ENCODE results near the gene MAPK10.

The MAPK10 gene

DNA sequence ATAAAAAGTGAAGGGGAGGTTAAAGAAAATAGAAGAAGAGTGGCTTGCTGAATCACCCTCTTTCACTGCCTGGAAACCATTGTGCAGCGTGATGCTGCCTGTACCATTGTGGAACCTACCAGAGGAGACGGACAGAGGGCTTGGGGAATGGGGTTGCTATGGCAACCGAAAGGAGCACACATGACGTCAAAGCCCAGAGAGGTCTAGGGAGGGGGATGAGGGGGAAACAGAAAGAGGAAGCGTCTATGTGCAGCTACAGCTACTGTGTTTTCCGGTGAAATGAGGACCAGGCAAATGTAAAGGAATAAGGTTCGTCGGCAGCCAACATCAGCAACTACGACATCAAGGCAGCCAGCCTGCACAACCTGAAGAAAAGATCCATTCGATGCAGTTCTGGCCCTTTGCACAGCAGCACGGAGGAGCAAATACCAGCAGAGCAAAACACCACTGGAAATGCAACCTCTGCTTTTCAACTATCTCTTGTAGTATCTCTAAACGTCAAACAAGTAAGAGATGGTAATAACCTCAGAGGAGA, at the start of gene MAPK10:
TSS of gene MAPK10 (minus strand) at position 110 of the 535 bp plus-strand sequence.
- DNase-seq, result peak; percentile 34 to 44

- DNase-seq, result no peak
Observed at GRCh38 chr4:86403575-86403974, 43.7 kb upstream of the MAPK10 start.

- no peak for DNase-seq
Observed at GRCh38 chr4:86401826-86402225, 42.0 kb upstream of the MAPK10 start.

- DNase-seq, result no peak
Observed at GRCh38 chr4:86400216-86400615, 40.4 kb upstream of the MAPK10 start.

DNA sequence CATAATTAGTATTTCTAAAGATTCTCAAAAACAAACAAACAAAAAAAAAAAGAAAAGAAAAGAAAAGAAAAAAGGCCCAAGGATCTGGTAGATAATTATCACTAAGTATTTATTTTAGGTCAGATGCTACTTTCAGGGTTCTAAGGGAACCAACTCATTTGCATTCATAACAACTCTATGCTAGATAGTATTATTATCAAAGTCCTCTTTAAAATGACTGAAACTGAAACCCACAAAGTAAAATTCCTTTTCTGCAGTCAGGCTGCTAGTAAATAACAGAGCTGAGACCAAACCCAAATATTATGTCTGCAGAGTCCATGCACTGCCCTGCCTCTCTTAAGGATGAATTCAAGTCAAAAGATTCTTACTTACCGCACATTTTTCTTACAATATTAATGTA, 38.3 kb upstream of the MAPK10 start:
- DNase-seq, result no peak

DNA sequence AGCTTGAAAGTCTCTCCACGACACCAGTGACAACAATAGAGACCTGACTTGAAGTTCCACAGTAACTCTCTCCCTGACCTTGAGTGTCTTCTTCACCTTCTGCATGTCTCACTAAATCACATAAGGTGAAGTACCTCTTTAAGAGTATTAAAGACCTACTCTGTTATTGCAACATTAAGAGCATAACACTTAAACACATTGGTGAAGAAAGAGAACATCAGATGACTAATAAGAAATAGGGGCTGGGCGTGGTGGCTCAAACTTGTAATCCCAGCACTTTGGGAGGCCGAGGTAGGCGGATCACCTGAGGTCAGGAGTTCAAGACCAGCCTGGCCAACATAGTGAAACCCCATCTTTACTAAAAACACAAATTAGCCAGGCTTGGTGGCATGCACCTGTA, 33.9 kb upstream of the MAPK10 start:
- DNase-seq, result no peak

DNA sequence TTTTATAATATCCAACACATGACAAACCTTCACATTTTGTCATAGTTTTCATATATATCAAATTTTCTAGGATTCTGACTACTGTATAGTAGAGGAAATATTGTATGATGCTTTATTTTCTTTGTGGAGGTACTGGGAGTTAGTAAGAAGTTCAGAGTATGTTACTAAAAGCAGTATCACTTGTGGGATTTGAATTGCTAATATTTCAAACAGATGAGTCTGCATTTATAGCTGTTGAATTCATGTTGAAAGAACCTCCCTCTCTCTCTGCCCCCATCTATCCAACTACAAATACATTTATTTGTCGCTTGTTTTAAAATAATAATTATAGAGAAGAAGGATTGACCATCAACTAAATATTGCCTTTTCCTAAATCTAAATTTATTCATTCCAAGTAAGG, 29.8 kb upstream of the MAPK10 start:
- no peak for DNase-seq

GRCh38 chr4:86388252-86388651, 28.4 kb upstream of the MAPK10 start:
- DNase-seq, result no peak

DNA sequence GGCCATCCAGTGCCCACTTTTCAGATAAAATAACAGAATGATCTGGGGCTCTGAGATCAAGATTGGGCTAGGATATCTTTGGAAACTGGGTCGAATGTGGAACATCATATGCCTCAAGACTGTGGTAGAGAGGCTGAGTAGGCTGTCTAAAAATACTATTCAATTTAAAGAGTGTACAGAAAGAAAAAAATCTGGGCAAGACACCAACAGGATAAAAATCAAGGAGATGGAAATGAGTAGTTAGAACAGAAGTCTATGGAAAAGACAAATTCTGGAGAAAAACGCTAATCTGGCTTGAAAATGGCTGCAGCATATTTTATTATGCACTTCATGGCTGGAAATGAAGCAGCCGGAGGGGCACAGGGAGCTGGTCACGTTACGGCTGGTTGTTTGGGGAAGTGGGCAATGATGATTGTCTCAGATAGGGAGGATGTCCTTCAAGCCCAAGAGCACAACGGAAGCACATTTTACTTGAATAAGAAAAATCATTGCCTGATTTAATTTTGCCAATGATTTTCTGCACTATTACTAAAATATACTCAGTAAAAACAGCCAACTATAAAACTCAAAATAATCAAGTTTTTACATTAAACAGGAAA, 27.1 kb upstream of the MAPK10 start:
- no peak for DNase-seq

GRCh38 chr4:86386201-86386600, 26.3 kb upstream of the MAPK10 start:
- no peak for DNase-seq

DNA sequence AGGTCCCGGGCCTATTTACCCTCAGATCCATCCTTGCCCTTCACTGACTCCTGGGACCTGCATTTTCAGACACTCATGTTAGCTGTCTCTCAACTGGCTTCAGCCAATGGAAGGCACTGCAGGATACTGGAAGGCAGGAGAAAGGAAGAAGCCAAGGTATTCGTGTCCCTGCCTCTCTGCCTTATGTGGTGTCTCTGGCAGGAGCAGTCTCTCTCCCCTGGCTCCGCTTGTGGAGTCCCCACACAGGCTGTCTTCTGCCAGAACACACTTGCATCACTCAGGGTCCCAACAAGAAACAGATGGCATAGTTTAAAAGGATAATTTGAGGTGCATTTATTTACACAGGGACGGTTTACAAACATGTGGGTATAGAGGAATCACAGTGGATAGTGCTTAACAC, 21.6 kb upstream of the MAPK10 start:
- no peak for DNase-seq

DNA sequence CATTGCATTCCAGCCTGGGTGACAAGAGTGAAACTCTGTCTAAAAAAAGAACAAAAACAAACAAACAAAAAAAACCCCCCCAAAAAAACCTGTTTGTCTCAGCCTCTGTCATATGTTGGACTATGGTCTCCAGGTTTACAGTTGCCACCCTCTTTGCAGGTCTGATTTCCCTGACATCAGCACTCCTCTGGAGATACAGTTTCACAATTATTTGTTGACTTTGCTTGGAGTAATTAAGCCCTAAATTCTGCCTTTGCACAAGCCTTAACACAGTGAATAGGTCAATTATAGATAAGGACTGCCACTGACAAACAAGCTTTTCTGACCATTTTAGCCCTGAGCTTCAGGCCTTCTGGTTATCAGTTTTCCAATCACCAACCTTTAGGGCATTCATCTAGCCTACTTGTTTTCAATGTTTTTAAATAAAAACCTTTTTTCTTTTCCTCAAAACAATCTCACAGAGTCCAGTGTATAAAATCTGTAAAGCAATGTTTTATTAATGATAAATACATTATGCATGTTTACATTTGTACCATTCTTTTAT, 20.4 kb upstream of the MAPK10 start:
- no peak for DNase-seq

DNA sequence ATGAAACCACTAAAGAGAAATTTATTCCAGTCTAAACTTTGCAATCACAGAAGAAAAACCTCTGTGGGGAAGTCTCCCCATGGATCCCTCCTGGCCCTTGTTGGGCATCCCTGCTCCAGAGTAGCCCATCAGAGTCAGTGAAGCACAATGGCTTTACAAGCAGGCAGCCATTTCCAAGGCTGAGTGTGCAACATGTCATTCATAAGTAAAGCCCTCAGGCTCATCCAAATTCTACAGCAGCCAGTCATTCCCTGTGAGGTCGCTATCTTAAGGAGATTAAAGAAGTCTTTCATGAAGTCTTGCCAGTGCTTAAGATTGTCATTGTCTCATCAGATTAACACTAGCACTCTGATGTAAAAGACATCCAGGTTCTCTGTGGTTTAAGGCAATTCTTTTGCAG, 17.0 kb upstream of the MAPK10 start:
- DNase-seq, result no peak

- no peak for DNase-seq
Observed at GRCh38 chr4:86368433-86368832, 8.6 kb upstream of the MAPK10 start.

DNA sequence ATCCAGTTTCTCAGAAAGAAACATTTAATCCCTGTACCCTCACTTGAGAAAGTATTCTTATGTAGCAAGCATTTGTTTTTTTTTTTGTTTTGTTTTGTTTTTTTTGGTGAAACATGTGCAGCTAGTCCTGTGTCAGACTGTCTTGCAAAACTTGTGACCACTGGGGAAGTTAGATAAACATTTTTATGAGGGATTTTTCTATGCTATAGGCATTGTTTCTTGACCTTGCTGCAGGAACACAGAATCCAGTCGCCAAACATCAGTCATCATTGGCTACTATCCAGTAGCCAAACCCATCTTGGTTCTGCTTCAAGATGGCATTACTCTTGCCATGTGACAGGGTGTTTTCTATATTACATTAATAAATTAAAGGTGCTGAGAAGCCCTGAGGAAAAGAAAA, 7.7 kb upstream of the MAPK10 start:
- DNase-seq, result no peak

GRCh38 chr4:86366920-86367319, 7.1 kb upstream of the MAPK10 start:
- DNase-seq, result no peak

DNA sequence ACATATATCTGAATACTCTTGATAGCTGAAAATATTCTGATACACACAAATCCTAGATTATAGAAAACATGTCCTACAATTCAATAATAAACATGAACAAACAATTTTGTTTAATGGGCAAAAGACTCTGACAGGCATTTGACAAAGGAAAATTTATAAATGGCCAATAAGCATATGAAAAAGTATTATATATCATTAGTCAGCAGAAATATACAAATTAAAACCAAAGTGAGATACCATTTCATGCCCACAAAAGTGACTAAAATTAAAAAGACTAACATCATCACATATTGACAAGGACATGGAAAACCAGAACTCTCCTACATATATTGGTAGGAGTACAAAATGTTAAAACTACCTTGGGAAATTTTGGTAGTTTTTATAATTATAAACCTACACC, 2.7 kb upstream of the MAPK10 start:
- no peak for DNase-seq

GRCh38 chr4:86358257-86358656, 1.6 kb downstream of the MAPK10 start:
- DNase-seq, result no peak

DNA sequence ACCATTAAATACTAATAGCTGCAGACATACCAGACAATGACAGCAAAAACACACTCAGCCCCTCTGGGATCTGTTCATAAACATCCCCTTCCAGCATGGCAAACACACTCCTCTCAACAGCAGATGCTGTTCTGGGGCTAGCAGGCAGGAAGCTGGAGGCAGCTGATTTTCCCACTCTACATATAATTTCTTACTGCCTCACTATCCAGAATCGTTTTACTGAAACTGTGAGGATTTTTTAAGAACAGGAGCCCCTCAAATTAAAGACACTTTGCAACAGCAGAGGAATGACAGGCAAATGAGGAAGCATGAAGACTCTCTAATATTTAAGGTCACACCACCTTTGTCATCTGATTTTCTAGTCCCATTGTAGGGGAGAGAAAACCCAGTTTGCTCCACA, 2.2 kb downstream of the MAPK10 start:
- no peak for DNase-seq

DNA sequence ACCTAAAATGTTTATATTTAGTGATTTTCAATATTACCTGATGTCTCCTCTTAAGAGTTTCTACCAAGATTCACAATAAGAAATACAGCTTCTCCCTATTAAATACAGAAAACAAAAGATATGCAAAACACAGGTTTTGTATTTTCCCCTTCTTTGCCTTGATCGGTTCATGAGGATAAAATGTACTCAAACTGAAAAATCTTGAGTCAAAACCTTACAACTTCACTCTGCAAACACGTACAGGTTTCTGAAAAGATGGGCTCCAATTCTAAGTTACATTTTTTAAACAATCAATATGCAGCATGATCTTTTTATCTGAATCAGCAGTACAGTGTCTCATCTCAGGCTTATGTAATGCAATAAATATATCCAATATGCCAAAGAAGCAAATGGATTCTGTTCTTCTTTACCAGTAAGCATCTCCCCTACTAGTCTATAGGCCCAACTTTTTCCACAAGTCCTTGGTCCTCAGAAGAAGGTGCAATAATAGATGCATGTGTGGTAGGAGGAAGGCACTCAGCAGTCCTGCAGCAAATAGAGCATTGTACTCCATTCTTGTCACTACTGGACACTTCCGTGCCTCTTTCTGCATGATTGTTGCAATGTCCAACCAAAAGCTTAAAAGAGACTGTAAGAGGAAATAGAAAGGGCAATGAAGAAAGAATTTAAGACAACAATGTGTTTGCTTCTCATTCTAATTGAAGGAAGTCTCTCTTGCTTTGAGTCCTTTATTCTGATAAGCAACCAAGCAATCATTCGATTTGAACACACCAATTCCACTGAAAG, 3.2 kb downstream of the MAPK10 start:
- no peak for DNase-seq

- DNase-seq, result no peak
Observed at GRCh38 chr4:86354390-86354789, 5.5 kb downstream of the MAPK10 start.

- DNase-seq, result no peak
Observed at GRCh38 chr4:86346320-86346719, 13.5 kb downstream of the MAPK10 start.

GRCh38 chr4:86344127-86344526, 15.7 kb downstream of the MAPK10 start:
- DNase-seq, result no peak

GRCh38 chr4:86338989-86339388, 20.9 kb downstream of the MAPK10 start:
- no peak for DNase-seq

All from activated T-cell treated with anti-CD3 and anti-CD28 coated beads, Interleukin-2, amount 50 U/mL, for 48 hours (primary cell).